Gastroesophageal sphincter (tissue), 3 donors: Measurements from ENCODE around the gene GSTO2.

Experiments used
- CTCF ChIP-seq, 4 experiments: fragments of 200-600 bp in 2 of 4; fragments of 450-650 bp in 2 of 4; sonication (generic) in 1 of 4; IDR thresholded peaks; one replicate each; pipeline ENCODE4 v1.5.1; 2017 to 2019; ENCODE audit warnings: antibody characterized with exemption in 4 of 4, mild to moderate bottlenecking in 2 of 4, moderate library complexity in 2 of 4
- POLR2A ChIP-seq, 2 donors: fragments of 450-650 bp; IDR thresholded peaks; one replicate each; pipeline ENCODE4 v1.6.1; 2017; ENCODE audit warnings: antibody characterized with exemption in 2 of 2, mild to moderate bottlenecking in 2 of 2, moderate library complexity in 1 of 2
- POLR2AphosphoS5 ChIP-seq: sonication (generic); formaldehyde crosslinking; IDR thresholded peaks from one replicate; pipeline ENCODE4 v1.6.1; 2017; ENCODE audit warnings: antibody characterized with exemption

GRCh38 chr10:104316321-104317099 is 47.5 kb downstream of the GSTO2 start:
- no peak for TF ChIP-seq CTCF (IDR thresholded peaks at IDR 0.05)
- TF ChIP-seq POLR2A (IDR thresholded peaks at IDR 0.05) = no peak
- TF ChIP-seq POLR2AphosphoS5 = no peak
